WI38 (cell line): ENCODE results near the gene UQCR11.

Experiments used
- H3K4me3 ChIP-seq: 2 replicates; pipeline ENCODE4 v1.5.1; 2011; ENCODE audit warnings: low read depth, mild to moderate bottlenecking, control low read depth, low read length
- TF ChIP-seq, protein P1 (sequence below): IDR thresholded peaks from 2 replicates; pipeline ENCODE4 v1.5.1; 2012; ENCODE audit warnings: low read depth, mild to moderate bottlenecking, control low read depth, low read length

UQCR11 gene

DNA sequence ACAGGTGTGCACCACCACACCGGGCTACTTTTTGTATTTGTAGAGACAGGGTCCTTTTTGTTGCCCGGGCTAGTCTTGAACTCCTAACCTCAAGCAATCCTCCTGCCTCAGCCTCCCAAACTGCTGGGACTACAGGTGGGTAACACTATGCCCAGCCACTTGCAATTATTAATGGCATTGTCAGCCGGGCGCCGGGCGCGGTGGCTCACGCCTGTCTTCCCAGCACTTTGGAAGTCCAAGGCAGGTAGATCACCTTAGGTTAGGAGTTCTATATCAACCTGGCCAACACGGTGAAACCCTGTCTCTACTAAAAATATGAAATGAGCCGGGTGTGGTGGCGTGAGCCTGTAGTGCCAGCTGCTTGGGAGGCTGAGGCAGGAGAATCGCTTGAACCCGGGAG, 34.4 kb downstream of the UQCR11 start:
- TF ChIP-seq, protein P1, sequence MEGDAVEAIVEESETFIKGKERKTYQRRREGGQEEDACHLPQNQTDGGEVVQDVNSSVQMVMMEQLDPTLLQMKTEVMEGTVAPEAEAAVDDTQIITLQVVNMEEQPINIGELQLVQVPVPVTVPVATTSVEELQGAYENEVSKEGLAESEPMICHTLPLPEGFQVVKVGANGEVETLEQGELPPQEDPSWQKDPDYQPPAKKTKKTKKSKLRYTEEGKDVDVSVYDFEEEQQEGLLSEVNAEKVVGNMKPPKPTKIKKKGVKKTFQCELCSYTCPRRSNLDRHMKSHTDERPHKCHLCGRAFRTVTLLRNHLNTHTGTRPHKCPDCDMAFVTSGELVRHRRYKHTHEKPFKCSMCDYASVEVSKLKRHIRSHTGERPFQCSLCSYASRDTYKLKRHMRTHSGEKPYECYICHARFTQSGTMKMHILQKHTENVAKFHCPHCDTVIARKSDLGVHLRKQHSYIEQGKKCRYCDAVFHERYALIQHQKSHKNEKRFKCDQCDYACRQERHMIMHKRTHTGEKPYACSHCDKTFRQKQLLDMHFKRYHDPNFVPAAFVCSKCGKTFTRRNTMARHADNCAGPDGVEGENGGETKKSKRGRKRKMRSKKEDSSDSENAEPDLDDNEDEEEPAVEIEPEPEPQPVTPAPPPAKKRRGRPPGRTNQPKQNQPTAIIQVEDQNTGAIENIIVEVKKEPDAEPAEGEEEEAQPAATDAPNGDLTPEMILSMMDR, result no peak
- no peak overlapping the region for H3K4me3 ChIP-seq

DNA sequence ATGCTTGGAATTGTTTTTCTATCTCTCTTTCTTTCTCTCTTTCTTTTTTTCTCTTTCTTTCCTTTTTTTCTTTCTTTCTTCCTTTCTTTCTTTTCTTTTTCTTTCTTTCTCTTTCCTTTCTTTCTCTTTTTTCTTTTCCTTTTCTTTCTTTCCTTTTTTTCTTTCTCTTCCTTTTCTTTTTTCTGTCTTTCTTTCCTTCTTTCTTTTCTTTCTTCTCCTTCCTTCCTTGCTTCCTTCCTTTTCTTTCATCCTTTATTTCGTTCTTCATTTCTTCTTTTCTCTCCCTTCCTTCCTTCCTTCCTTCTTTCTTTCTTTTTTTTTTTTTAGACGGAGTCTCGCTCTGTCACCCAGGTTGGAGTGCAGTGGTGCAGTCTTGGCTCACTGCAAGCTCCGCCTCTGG, 35.3 kb downstream of the UQCR11 start:
- TF ChIP-seq, protein P1, result no peak
- H3K4me3 ChIP-seq, result no peak overlapping the region

DNA sequence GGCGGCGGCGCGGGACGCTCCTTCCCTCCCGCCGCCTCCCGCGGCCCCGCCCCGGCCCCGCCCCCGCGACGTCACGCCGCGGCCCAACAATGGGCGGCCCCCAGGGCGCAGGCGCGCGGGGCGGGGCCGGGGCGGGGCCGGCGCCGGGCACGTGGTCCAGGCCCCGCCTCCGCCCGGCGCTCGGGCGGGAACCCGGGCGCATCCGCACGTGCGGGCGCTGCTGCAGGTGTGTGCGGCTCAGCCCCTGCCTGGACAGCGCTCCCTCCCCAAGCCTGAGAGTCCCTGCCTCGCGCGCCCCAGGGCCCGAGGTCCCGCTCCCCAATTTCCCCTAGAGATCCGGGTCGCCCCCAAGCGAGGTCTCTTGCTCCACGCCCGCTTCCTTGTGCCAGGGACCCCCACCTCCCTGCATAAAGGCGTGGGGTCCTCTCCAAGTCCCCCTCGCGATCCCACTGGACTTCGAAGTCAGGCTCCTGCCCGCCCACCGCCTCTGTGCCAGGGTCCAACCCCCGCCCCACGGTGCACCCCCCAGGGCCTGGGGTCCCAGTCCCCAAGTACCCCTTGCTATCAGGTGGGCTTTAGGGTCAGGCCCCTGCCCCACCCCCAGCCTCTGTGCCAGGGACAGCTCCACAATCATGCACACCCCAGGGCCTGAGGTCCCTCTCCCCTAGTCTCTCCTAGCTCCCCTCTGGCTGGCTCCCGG, 36.8 kb downstream of the UQCR11 start, which contains the start of gene MEX3D:
Gene MEX3D, minus strand, starts transcription at position 6 of the 700 bp plus-strand sequence. CDS start 267 bp downstream, outside the sequence.
- peak within 1 kb of the TSS; percentile 63 for H3K4me3 ChIP-seq
- TF ChIP-seq, protein P1, result no peak

DNA sequence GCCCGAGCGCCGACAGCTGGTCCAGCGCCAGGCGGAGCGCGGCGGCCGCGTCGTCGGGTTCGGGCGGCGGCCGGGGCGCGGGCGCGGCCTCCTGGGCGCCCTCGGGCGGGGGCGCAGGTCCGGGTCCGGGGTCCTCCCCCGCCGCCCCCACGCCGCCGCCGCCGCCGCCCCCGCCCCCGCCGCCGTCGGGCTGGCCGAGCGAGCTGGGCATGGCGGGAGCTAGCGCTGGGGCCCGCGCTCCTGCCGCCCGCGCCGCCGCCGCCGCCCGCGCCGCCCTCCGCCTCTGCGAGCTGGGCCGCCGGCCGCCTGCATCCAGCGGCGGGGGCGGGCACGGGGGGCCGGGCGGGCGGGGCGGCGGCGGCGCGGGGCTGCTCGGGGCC, 37.4 kb downstream of the UQCR11 start:
- H3K4me3 ChIP-seq, result no peak overlapping the region; the same call in none of the 2 replicates
- TF ChIP-seq, protein P1, result no peak

DNA sequence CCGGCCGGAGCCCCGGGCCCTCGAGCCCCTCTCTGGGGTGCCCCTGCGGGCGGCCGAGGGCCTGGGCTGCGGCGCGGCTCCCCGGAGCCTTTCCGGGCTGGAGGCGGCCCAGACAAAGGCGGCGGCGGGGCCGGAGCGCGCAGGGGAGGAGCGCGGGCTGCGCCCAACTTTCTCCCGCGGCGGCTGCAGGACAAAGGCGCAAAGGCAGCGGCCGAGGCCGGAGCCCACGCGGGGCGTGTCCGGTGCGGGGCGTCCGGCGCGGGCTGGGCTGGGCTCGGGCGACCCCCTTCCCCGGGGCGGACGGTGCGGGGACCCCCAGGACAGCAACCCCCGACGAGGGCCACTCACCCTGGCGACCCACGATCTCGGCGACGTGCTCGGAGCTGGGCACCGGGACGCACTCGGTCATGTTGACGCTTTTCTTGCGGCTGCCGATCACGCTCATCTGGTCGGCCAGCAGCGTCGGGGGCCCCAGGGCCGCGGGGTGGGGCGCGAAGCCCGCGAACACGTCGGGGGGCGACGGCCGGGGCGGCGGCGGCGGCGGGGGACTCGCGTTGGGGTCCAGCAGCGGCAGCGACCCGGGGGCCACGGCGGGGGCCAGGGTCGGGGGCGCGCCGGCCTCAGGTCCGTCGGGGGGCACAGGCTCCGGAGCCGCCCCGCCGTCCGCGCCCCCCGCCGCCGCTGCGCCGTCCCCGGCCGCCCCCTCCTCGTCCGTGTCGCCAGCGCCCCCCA, 38.0 kb downstream of the UQCR11 start:
- H3K4me3 ChIP-seq, result peak overlapping the region; percentile 63
- TF ChIP-seq, protein P1, result no peak

DNA sequence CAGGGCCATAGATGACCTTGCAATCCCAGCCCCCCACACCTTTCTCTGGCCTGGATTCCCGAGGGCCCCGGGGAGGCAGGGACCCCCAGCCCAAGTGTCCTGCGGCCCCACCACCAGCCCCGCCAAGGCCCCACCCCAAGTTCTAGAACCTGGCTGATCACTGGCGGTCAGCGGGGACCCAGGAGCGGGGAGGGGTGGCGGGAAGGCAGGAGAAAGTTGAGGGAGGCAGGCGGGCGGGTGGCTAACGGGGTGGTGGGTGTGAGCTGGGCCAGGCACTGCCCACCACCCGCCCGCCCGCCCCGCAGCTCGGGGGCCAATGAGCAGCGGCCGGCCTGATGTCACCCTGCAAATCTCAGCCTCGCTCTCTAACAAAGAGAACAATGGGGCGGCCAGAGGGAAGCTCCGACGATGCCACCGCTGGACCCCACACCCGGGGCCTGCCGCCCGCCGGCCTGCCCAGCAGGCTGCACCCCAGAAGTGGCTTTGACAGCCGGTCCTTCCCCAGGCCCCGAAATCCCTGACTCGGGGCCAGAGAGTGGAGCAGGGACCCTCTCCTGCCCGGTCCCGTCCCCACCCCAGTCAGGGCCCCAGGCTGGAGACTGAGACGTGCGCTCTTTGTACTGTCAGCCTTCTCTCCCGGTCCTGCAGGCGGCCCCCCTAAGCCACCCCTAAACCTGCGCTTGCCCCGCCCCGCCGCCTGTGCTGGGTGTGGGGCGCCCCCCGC, 38.7 kb downstream of the UQCR11 start:
- peak overlapping the region; percentile 63 for H3K4me3 ChIP-seq
- TF ChIP-seq, protein P1, result no peak
